ENCODE data around the gene INPP5D. TPM values are rescaled to one million over a fixed set of nuclear protein-coding genes. Genes with fewer than 3 reads are reported as not detected.

The INPP5D gene
- total RNA-seq, 2 experiments from 2014 or later: 52.4 to 54.9 TPM

GRCh38 chr2:233162770-233163169 is 102.6 kb downstream of the INPP5D start:
- ChIA-PET POLR2A (no interaction called here), CTCF (no interaction called here)
- no peaks in the 10 kb centered on the region for H3K27me3 Mint-ChIP-seq
- intact Hi-C loops (cut with micrococcal nuclease): no loop called here
- DNase-seq: no peak
- H3K27ac Mint-ChIP-seq: no peak overlapping the region
- H3K4me3 Mint-ChIP-seq: no peak overlapping the region
- peaks cover 32% of the 10 kb centered on the region for H3K36me3 Mint-ChIP-seq
- H3K4me1 Mint-ChIP-seq (ENCODE audit: low read depth): no peaks in the 10 kb centered on the region
- H3K9me3 Mint-ChIP-seq: no peaks in the 10 kb centered on the region

GRCh38 chr2:233163486-233164103 is 103.5 kb downstream of the INPP5D start:
- no peak for DNase-seq
- no peaks in the 10 kb centered on the region for H3K27me3 Mint-ChIP-seq
- H3K4me3 Mint-ChIP-seq: no peak overlapping the region
- CTCF ChIA-PET: no interaction called here
- no peak overlapping the region for H3K27ac Mint-ChIP-seq
- intact Hi-C loops (cut with micrococcal nuclease): no loop called here
- POLR2A ChIA-PET: no interaction called here
- H3K36me3 Mint-ChIP-seq: peaks cover 26% of the 10 kb centered on the region
- H3K9me3 Mint-ChIP-seq: no peaks in the 10 kb centered on the region
- H3K4me1 Mint-ChIP-seq (ENCODE audit: low read depth): no peaks in the 10 kb centered on the region

- Mint-ChIP-seq H3K9me3 (no peaks in the 10 kb centered on the region), H3K4me1 (ENCODE audit: low read depth) (no peaks in the 10 kb centered on the region), H3K27me3 (no peaks in the 10 kb centered on the region), H3K27ac (peak overlapping the region; percentile 55), H3K4me3 (no peak overlapping the region), H3K36me3 (peaks cover 23% of the 10 kb centered on the region)
- DNase-seq: no peak
- POLR2A ChIA-PET: no interaction called here
- intact Hi-C loops (cut with micrococcal nuclease): no loop called here
- CTCF ChIA-PET: no interaction called here
Measured at GRCh38 chr2:233164128-233164635, 104.0 kb downstream of the INPP5D start.

GRCh38 chr2:233164967-233165366 is 104.8 kb downstream of the INPP5D start:
- no peak for DNase-seq
- Mint-ChIP-seq H3K36me3 (peaks cover 24% of the 10 kb centered on the region), H3K27me3 (no peaks in the 10 kb centered on the region), H3K4me3 (no peak overlapping the region), H3K9me3 (no peaks in the 10 kb centered on the region), H3K4me1 (ENCODE audit: low read depth) (no peaks in the 10 kb centered on the region), H3K27ac (no peak overlapping the region)
- intact Hi-C loops (cut with micrococcal nuclease): loop anchor here (1.0 kb wide), 1 partner anchor 23 kb away; no protein-coding TSS in a partner anchor
- ChIA-PET CTCF (no interaction called here), POLR2A (no interaction called here)

GRCh38 chr2:233165543-233165894 is 105.4 kb downstream of the INPP5D start:
- H3K4me3 Mint-ChIP-seq: no peak overlapping the region
- H3K4me1 Mint-ChIP-seq (ENCODE audit: low read depth): no peaks in the 10 kb centered on the region
- H3K9me3 Mint-ChIP-seq: no peaks in the 10 kb centered on the region
- H3K27me3 Mint-ChIP-seq: no peaks in the 10 kb centered on the region
- intact Hi-C loops (cut with micrococcal nuclease): loop anchor here (1.0 kb wide), 1 partner anchor 23 kb away; no protein-coding TSS in a partner anchor
- ChIA-PET POLR2A (no interaction called here), CTCF (no interaction called here)
- no peak overlapping the region for H3K27ac Mint-ChIP-seq
- DNase-seq: no peak
- peaks cover 26% of the 10 kb centered on the region for H3K36me3 Mint-ChIP-seq

GRCh38 chr2:233165895-233166661 is 105.9 kb downstream of the INPP5D start:
- Mint-ChIP-seq H3K4me1 (ENCODE audit: low read depth) (no peaks in the 10 kb centered on the region), H3K27ac (no peak overlapping the region), H3K36me3 (peaks cover 26% of the 10 kb centered on the region), H3K27me3 (no peaks in the 10 kb centered on the region), H3K9me3 (no peaks in the 10 kb centered on the region), H3K4me3 (no peak overlapping the region)
- POLR2A ChIA-PET: no interaction called here
- CTCF ChIA-PET: no interaction called here
- intact Hi-C loops (cut with micrococcal nuclease): loop anchor here (1.0 kb wide), 1 partner anchor 24 kb away; no protein-coding TSS in a partner anchor
- DNase-seq: peak; percentile 73

- H3K36me3 Mint-ChIP-seq: peaks cover 40% of the 10 kb centered on the region
Measured at GRCh38 chr2:233168445-233168844, 108.3 kb downstream of the INPP5D start.

GRCh38 chr2:233168919-233169318 is 108.8 kb downstream of the INPP5D start:
- no peak for DNase-seq
- H3K36me3 Mint-ChIP-seq: peaks cover 40% of the 10 kb centered on the region
- ChIA-PET POLR2A (no interaction called here), CTCF (no interaction called here)
- intact Hi-C loops (cut with micrococcal nuclease): no loop called here
- no peaks in the 10 kb centered on the region for H3K9me3 Mint-ChIP-seq
- no peaks in the 10 kb centered on the region for H3K4me1 Mint-ChIP-seq (ENCODE audit: low read depth)
- no peaks in the 10 kb centered on the region for H3K27me3 Mint-ChIP-seq
- no peak overlapping the region for H3K4me3 Mint-ChIP-seq
- no peak overlapping the region for H3K27ac Mint-ChIP-seq

More at GRCh38 chr2:233168445-233168844, 108.3 kb downstream of the INPP5D start:
- Mint-ChIP-seq H3K4me3 (no peak overlapping the region), H3K27me3 (no peaks in the 10 kb centered on the region), H3K9me3 (no peaks in the 10 kb centered on the region), H3K4me1 (ENCODE audit: low read depth) (no peaks in the 10 kb centered on the region), H3K27ac (no peak overlapping the region)
- CTCF ChIA-PET: no interaction called here
- intact Hi-C loops (cut with micrococcal nuclease): no loop called here
- POLR2A ChIA-PET: no interaction called here
- DNase-seq: no peak

- Mint-ChIP-seq H3K4me1 (ENCODE audit: low read depth) (no peaks in the 10 kb centered on the region), H3K36me3 (peaks cover 36% of the 10 kb centered on the region), H3K9me3 (no peaks in the 10 kb centered on the region), H3K4me3 (no peak overlapping the region), H3K27me3 (no peaks in the 10 kb centered on the region), H3K27ac (no peak overlapping the region)
- CTCF ChIA-PET: no interaction called here
- intact Hi-C loops (cut with micrococcal nuclease): no loop called here
- POLR2A ChIA-PET: no interaction called here
- no peak for DNase-seq
Measured at GRCh38 chr2:233171344-233171743, 111.2 kb downstream of the INPP5D start.

GRCh38 chr2:233173115-233173514 is 113.0 kb downstream of the INPP5D start:
- Mint-ChIP-seq H3K4me3 (no peak overlapping the region), H3K4me1 (ENCODE audit: low read depth) (no peaks in the 10 kb centered on the region), H3K27me3 (no peaks in the 10 kb centered on the region), H3K9me3 (no peaks in the 10 kb centered on the region), H3K36me3 (peaks cover 38% of the 10 kb centered on the region), H3K27ac (no peak overlapping the region)
- DNase-seq: no peak
- CTCF ChIA-PET: interaction anchor here (0.7 kb wide), 1 partner anchor 63 kb away, joined by 3 read pairs; no protein-coding TSS in a partner anchor
- intact Hi-C loops (cut with micrococcal nuclease): no loop called here
- POLR2A ChIA-PET: interaction anchor here (0.6 kb wide), 1 partner anchor 14 kb away, joined by 3 read pairs; no protein-coding TSS in a partner anchor

GRCh38 chr2:233174137-233174536 is 114.0 kb downstream of the INPP5D start:
- ChIA-PET CTCF (no interaction called here), POLR2A (no interaction called here)
- Mint-ChIP-seq H3K4me3 (no peak overlapping the region), H3K36me3 (peaks cover 39% of the 10 kb centered on the region), H3K9me3 (no peaks in the 10 kb centered on the region), H3K4me1 (ENCODE audit: low read depth) (no peaks in the 10 kb centered on the region), H3K27me3 (no peaks in the 10 kb centered on the region), H3K27ac (no peak overlapping the region)
- DNase-seq: no peak
- intact Hi-C loops (cut with micrococcal nuclease): no loop called here

GRCh38 chr2:233178994-233179847 is 119.1 kb downstream of the INPP5D start:
- Mint-ChIP-seq H3K9me3 (no peaks in the 10 kb centered on the region), H3K36me3 (peaks cover 35% of the 10 kb centered on the region), H3K4me1 (ENCODE audit: low read depth) (no peaks in the 10 kb centered on the region), H3K27me3 (no peaks in the 10 kb centered on the region), H3K27ac (no peak overlapping the region), H3K4me3 (no peak overlapping the region)
- CTCF ChIA-PET: no interaction called here
- POLR2A ChIA-PET: no interaction called here
- no peak for DNase-seq
- intact Hi-C loops (cut with micrococcal nuclease): no loop called here

Measured in activated CD4-positive, alpha-beta memory T cell treated with anti-CD3 and anti-CD28 coated beads for 36 hours (primary cell).